ENCODE measurements around the gene PRLR.

- TF ChIP-seq POLR2A (IDR thresholded peaks at IDR 0.05) (no peak), CTCF (IDR thresholded peaks at IDR 0.05 in 8 of 11, conservative IDR thresholded peaks at IDR 0.05 in 3 of 11) (no peak), POLR2AphosphoS5 (IDR thresholded peaks at IDR 0.05) (no peak)
These were observed 226.1 kb downstream of the PRLR start for GRCh38 chr5:35004200-35004599.
